Stimulated activated CD8-positive, alpha-beta memory T cell treated with anti-CD3 and anti-CD28 coated beads, Interleukin-7, amount 100 ng/mL, for 4 hours (primary cell): ENCODE data around the gene IFNA21.
"Not testable (repeated sequence)": the region's sequence is repeated elsewhere in the genome, so short reads cannot be mapped to it uniquely, and the experiment has no call there.

Source experiments
- DNase-seq, 2 donors: peaks; one replicate each; pipeline ENCODE4 v3.0.0-alpha.2; 2020; ENCODE audit warnings: low read depth in 2 of 2

IFNA21 gene

GRCh38 chr9:21141427-21141882 is 25.0 kb downstream of the IFNA21 start, which contains the start of gene IFNW1:
Gene IFNW1, minus strand, starts transcription at chr9:21141832. Its CDS starts 262 bp downstream, at chr9:21141570.
- no peak for DNase-seq

GRCh38 chr9:21137020-21137419 is 29.4 kb downstream of the IFNA21 start:
- DNase-seq = no peak

GRCh38 chr9:21135736-21136135 is 30.7 kb downstream of the IFNA21 start:
- no peak for DNase-seq

GRCh38 chr9:21128186-21128585 is 38.3 kb downstream of the IFNA21 start:
- not testable (repeated sequence) for DNase-seq

- no peak for DNase-seq
These were observed 44.7 kb downstream of the IFNA21 start for GRCh38 chr9:21121595-21122251.

- DNase-seq = no peak
These were observed 45.4 kb downstream of the IFNA21 start for GRCh38 chr9:21121079-21121478.

- no peak for DNase-seq
These were observed 47.2 kb downstream of the IFNA21 start for GRCh38 chr9:21119093-21119770.
